Amniotic stem cell (primary cell): ENCODE results near the gene DEF6.

Experiments used
- DNase-seq: peaks from one replicate; lab custom pipeline; 2025; lab: John Stamatoyannopoulos, UW

The DEF6 gene

GRCh38 chr6:35297601-35298481 lies at the start of gene DEF6:
Gene DEF6, plus strand, starts transcription at chr6:35297818. Its CDS starts 39 bp downstream, at chr6:35297857.
- no peak for DNase-seq

GRCh38 chr6:35248300-35248699 lies 49.3 kb upstream of the DEF6 start:
- no peak for DNase-seq

GRCh38 chr6:35248965-35249364 lies 48.7 kb upstream of the DEF6 start:
- no peak for DNase-seq

GRCh38 chr6:35251949-35252348 lies 45.7 kb upstream of the DEF6 start:
- no peak for DNase-seq

- DNase-seq, result no peak
These were observed 44.4 kb upstream of the DEF6 start for GRCh38 chr6:35253249-35253648.

GRCh38 chr6:35258336-35258735 lies 39.3 kb upstream of the DEF6 start:
- no peak for DNase-seq

- peak; percentile 40 for DNase-seq
These were observed 38.8 kb upstream of the DEF6 start for GRCh38 chr6:35258858-35259193.

- peak; percentile 94 for DNase-seq
These were observed 38.2 kb upstream of the DEF6 start, which contains the start of gene ZNF76 for GRCh38 chr6:35259194-35259947. Gene ZNF76, plus strand, starts transcription at chr6:35259735. Its CDS starts 21,417 bp downstream, at chr6:35281152.

GRCh38 chr6:35259948-35260590 lies 37.5 kb upstream of the DEF6 start:
- no peak for DNase-seq

- no peak for DNase-seq
These were observed 36.7 kb upstream of the DEF6 start for GRCh38 chr6:35260591-35261570.

GRCh38 chr6:35262596-35262995 lies 35.0 kb upstream of the DEF6 start:
- DNase-seq, result no peak

GRCh38 chr6:35264550-35265274 lies 32.9 kb upstream of the DEF6 start:
- DNase-seq, result no peak

- DNase-seq, result no peak
These were observed 32.1 kb upstream of the DEF6 start for GRCh38 chr6:35265523-35265922.

- no peak for DNase-seq
These were observed 30.2 kb upstream of the DEF6 start for GRCh38 chr6:35267446-35267845.

GRCh38 chr6:35267897-35268296 lies 29.7 kb upstream of the DEF6 start:
- DNase-seq, result no peak

- DNase-seq, result no peak
These were observed 25.6 kb upstream of the DEF6 start for GRCh38 chr6:35272005-35272404.

GRCh38 chr6:35273822-35274559 lies 23.6 kb upstream of the DEF6 start:
- DNase-seq, result no peak

GRCh38 chr6:35275744-35276260 lies 21.8 kb upstream of the DEF6 start:
- no peak for DNase-seq

- DNase-seq, result no peak
These were observed 18.9 kb upstream of the DEF6 start for GRCh38 chr6:35278708-35279107.

- no peak for DNase-seq
These were observed 16.7 kb upstream of the DEF6 start for GRCh38 chr6:35280903-35281302.
